ENCODE measurements around the gene CHRNA7.

Gene CHRNA7

GRCh38 chr15:32091505-32092380 lies 61.4 kb downstream of the CHRNA7 start:
- H3K4me3 ChIP-seq (ENCODE audit: low read length) = no peak overlapping the region
- H3K9me3 ChIP-seq (ENCODE audit: control insufficient read depth, low read length) = no peaks in the 10 kb centered on the region
- H3K9ac ChIP-seq (ENCODE audit: low read length) = no peak overlapping the region
- H3K4me1 ChIP-seq (ENCODE audit: control insufficient read depth, insufficient read depth, low read length) = no peaks in the 10 kb centered on the region
- H3K36me3 ChIP-seq (ENCODE audit: control insufficient read depth, insufficient read depth, low read length) = no peaks in the 10 kb centered on the region
- H3K27me3 ChIP-seq (ENCODE audit: control insufficient read depth, insufficient read depth, low read length) = no peaks in the 10 kb centered on the region

- H3K27me3 ChIP-seq (ENCODE audit: control insufficient read depth, insufficient read depth, low read length) = no peaks in the 10 kb centered on the region
- peaks cover 10% of the 10 kb centered on the region for H3K4me1 ChIP-seq (ENCODE audit: control insufficient read depth, insufficient read depth, low read length)
- H3K9me3 ChIP-seq (ENCODE audit: control insufficient read depth, low read length) = no peaks in the 10 kb centered on the region
- H3K36me3 ChIP-seq (ENCODE audit: control insufficient read depth, insufficient read depth, low read length) = no peaks in the 10 kb centered on the region
- no peak overlapping the region for H3K4me3 ChIP-seq (ENCODE audit: low read length)
- H3K9ac ChIP-seq (ENCODE audit: low read length) = no peak overlapping the region
Observed at GRCh38 chr15:32096213-32096612, 65.9 kb downstream of the CHRNA7 start.

- Histone ChIP-seq H3K9me3 (ENCODE audit: control insufficient read depth, low read length) (no peaks in the 10 kb centered on the region), H3K4me1 (ENCODE audit: control insufficient read depth, insufficient read depth, low read length) (peaks cover 10% of the 10 kb centered on the region), H3K9ac (ENCODE audit: low read length) (no peak overlapping the region), H3K36me3 (ENCODE audit: control insufficient read depth, insufficient read depth, low read length) (no peaks in the 10 kb centered on the region), H3K4me3 (ENCODE audit: low read length) (no peak overlapping the region), H3K27me3 (ENCODE audit: control insufficient read depth, insufficient read depth, low read length) (no peaks in the 10 kb centered on the region)
Observed at GRCh38 chr15:32096916-32097617, 66.8 kb downstream of the CHRNA7 start.

- Histone ChIP-seq H3K9ac (ENCODE audit: low read length) (no peak overlapping the region), H3K4me3 (ENCODE audit: low read length) (no peak overlapping the region), H3K36me3 (ENCODE audit: control insufficient read depth, insufficient read depth, low read length) (no peaks in the 10 kb centered on the region), H3K27me3 (ENCODE audit: control insufficient read depth, insufficient read depth, low read length) (no peaks in the 10 kb centered on the region), H3K4me1 (ENCODE audit: control insufficient read depth, insufficient read depth, low read length) (peaks cover 10% of the 10 kb centered on the region), H3K9me3 (ENCODE audit: control insufficient read depth, low read length) (no peaks in the 10 kb centered on the region)
Observed at GRCh38 chr15:32098033-32098432, 67.7 kb downstream of the CHRNA7 start.

- H3K27me3 ChIP-seq (ENCODE audit: control insufficient read depth, insufficient read depth, low read length) = no peaks in the 10 kb centered on the region
- peaks cover 10% of the 10 kb centered on the region for H3K4me1 ChIP-seq (ENCODE audit: control insufficient read depth, insufficient read depth, low read length)
- H3K4me3 ChIP-seq (ENCODE audit: low read length) = no peak overlapping the region
- no peaks in the 10 kb centered on the region for H3K36me3 ChIP-seq (ENCODE audit: control insufficient read depth, insufficient read depth, low read length)
- H3K9me3 ChIP-seq (ENCODE audit: control insufficient read depth, low read length) = no peaks in the 10 kb centered on the region
- H3K9ac ChIP-seq (ENCODE audit: low read length) = no peak overlapping the region
Observed at GRCh38 chr15:32099097-32099785, 68.9 kb downstream of the CHRNA7 start.

- Histone ChIP-seq H3K27me3 (ENCODE audit: control insufficient read depth, insufficient read depth, low read length) (no peaks in the 10 kb centered on the region), H3K9ac (ENCODE audit: low read length) (no peak overlapping the region), H3K4me1 (ENCODE audit: control insufficient read depth, insufficient read depth, low read length) (peaks cover 10% of the 10 kb centered on the region), H3K9me3 (ENCODE audit: control insufficient read depth, low read length) (no peaks in the 10 kb centered on the region), H3K36me3 (ENCODE audit: control insufficient read depth, insufficient read depth, low read length) (no peaks in the 10 kb centered on the region), H3K4me3 (ENCODE audit: low read length) (no peak overlapping the region)
Observed at GRCh38 chr15:32099956-32100684, 69.8 kb downstream of the CHRNA7 start.

DNA sequence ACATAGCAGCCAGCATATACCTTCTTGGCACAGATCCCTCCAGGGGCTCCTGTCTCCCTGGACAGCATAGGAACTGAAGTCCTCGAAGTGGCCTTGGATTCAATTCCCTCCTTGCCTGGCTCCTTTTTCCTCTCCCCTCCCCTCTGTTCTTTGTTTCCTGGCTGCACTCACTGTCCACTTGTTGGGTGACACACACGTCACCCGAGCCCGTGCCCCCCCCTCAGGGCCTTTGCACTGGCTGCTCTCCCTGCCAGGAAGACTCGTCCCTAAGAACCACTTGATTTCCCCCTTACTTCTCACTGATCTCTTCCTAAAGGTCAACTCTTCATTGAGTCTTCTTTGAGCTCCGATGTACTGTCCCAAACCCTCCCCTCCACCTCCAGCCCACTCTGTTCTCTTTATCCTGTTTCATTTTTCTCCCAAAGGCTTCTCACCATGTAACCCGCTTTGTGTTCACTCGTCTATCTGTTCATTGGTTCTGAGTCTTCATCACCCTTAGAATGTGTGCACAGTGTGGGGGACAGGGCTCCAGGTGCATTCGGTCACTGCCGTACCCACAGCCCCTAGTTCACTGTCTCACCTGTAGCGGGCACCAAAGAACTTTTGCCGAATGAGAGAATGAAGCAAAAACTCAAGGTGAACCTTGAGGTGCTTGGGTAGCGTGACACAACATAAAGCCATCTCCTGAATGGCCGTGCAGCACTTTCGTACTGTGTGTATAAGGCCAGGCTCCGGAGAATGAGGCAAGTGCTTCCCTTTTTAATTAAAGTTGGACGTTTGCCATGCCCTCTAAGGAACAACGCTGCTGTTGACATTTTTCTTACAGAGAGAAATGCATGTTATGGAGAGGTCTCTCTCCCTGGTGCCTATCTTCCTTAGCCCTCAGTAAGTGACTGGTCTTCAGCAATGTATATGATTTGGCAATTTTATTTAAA lies 74.0 kb downstream of the CHRNA7 start:
- Histone ChIP-seq H3K36me3 (ENCODE audit: control insufficient read depth, insufficient read depth, low read length) (no peaks in the 10 kb centered on the region), H3K4me1 (ENCODE audit: control insufficient read depth, insufficient read depth, low read length) (no peaks in the 10 kb centered on the region), H3K9me3 (ENCODE audit: control insufficient read depth, low read length) (no peaks in the 10 kb centered on the region), H3K4me3 (ENCODE audit: low read length) (no peak overlapping the region), H3K9ac (ENCODE audit: low read length) (no peak overlapping the region), H3K27me3 (ENCODE audit: control insufficient read depth, insufficient read depth, low read length) (no peaks in the 10 kb centered on the region)

- Histone ChIP-seq H3K36me3 (ENCODE audit: control insufficient read depth, insufficient read depth, low read length) (no peaks in the 10 kb centered on the region), H3K27me3 (ENCODE audit: control insufficient read depth, insufficient read depth, low read length) (no peaks in the 10 kb centered on the region), H3K4me3 (ENCODE audit: low read length) (no peak overlapping the region), H3K9ac (ENCODE audit: low read length) (no peak overlapping the region), H3K9me3 (ENCODE audit: control insufficient read depth, low read length) (no peaks in the 10 kb centered on the region), H3K4me1 (ENCODE audit: control insufficient read depth, insufficient read depth, low read length) (no peaks in the 10 kb centered on the region)
Observed at GRCh38 chr15:32105258-32106241, 75.2 kb downstream of the CHRNA7 start.

- H3K27me3 ChIP-seq (ENCODE audit: control insufficient read depth, insufficient read depth, low read length) = no peaks in the 10 kb centered on the region
- H3K4me1 ChIP-seq (ENCODE audit: control insufficient read depth, insufficient read depth, low read length) = no peaks in the 10 kb centered on the region
- no peaks in the 10 kb centered on the region for H3K9me3 ChIP-seq (ENCODE audit: control insufficient read depth, low read length)
- no peaks in the 10 kb centered on the region for H3K36me3 ChIP-seq (ENCODE audit: control insufficient read depth, insufficient read depth, low read length)
- H3K9ac ChIP-seq (ENCODE audit: low read length) = no peak overlapping the region
- H3K4me3 ChIP-seq (ENCODE audit: low read length) = no peak overlapping the region
Observed at GRCh38 chr15:32106401-32107381, 76.4 kb downstream of the CHRNA7 start.

Data from mucosa of stomach (tissue), 1 donor.